ENCODE data around the gene ALOX12B.
A peak's percentile ranks its signal among the peaks of the same experiment; 100 is the strongest.
"Not testable (repeated sequence)": the region's sequence is repeated elsewhere in the genome, so short reads cannot be mapped to it uniquely, and the experiment has no call there.

ALOX12B gene

GRCh38 chr17:8063761-8064534 is 23.6 kb downstream of the ALOX12B start:
- no peak for DNase-seq (ENCODE audit: low read depth in 1 of 2, low spot score in 1 of 2)
- no peak for TF ChIP-seq JUND (IDR thresholded peaks at IDR 0.05; ENCODE audit: low read depth)
- in situ Hi-C loops (cut with HindIII; ENCODE audit: low pct_unique_long_range_greater_than_20kb, low sequenced_read_pairs) = no loop called here

- in situ Hi-C loops (cut with HindIII; ENCODE audit: low pct_unique_long_range_greater_than_20kb, low sequenced_read_pairs) = no loop called here
- no peak for DNase-seq (ENCODE audit: low read depth in 1 of 2, low spot score in 1 of 2)
- TF ChIP-seq JUND (IDR thresholded peaks at IDR 0.05; ENCODE audit: low read depth) = no peak
These were observed 24.6 kb downstream of the ALOX12B start for GRCh38 chr17:8062807-8063483.

GRCh38 chr17:8062435-8062806 is 25.1 kb downstream of the ALOX12B start:
- no peak for DNase-seq (ENCODE audit: low read depth in 1 of 2, low spot score in 1 of 2)
- in situ Hi-C loops (cut with HindIII; ENCODE audit: low pct_unique_long_range_greater_than_20kb, low sequenced_read_pairs) = no loop called here

GRCh38 chr17:8061851-8062250 is 25.7 kb downstream of the ALOX12B start:
- in situ Hi-C loops (cut with HindIII; ENCODE audit: low pct_unique_long_range_greater_than_20kb, low sequenced_read_pairs) = not testable (repeated sequence)

More at GRCh38 chr17:8062435-8062806, 25.1 kb downstream of the ALOX12B start:
- no peak for TF ChIP-seq JUND (IDR thresholded peaks at IDR 0.05; ENCODE audit: low read depth)

GRCh38 chr17:8060274-8060673 is 27.2 kb downstream of the ALOX12B start:
- DNase-seq (ENCODE audit: low read depth in 1 of 2, low spot score in 1 of 2) = peak; percentile 44 to 79
- in situ Hi-C loops (cut with HindIII; ENCODE audit: low pct_unique_long_range_greater_than_20kb, low sequenced_read_pairs) = no loop called here

More at GRCh38 chr17:8061851-8062250, 25.7 kb downstream of the ALOX12B start:
- not testable (repeated sequence) for DNase-seq (ENCODE audit: low read depth in 1 of 2, low spot score in 1 of 2)

GRCh38 chr17:8059131-8059530 is 28.4 kb downstream of the ALOX12B start:
- in situ Hi-C loops (cut with HindIII; ENCODE audit: low pct_unique_long_range_greater_than_20kb, low sequenced_read_pairs) = no loop called here
- no peak for DNase-seq (ENCODE audit: low read depth in 1 of 2, low spot score in 1 of 2)
- no peak for TF ChIP-seq JUND (IDR thresholded peaks at IDR 0.05; ENCODE audit: low read depth)

More at GRCh38 chr17:8060274-8060673, 27.2 kb downstream of the ALOX12B start:
- TF ChIP-seq JUND (IDR thresholded peaks at IDR 0.05; ENCODE audit: low read depth) = no peak

- in situ Hi-C loops (cut with HindIII; ENCODE audit: low pct_unique_long_range_greater_than_20kb, low sequenced_read_pairs) = no loop called here
These were observed 29.8 kb downstream of the ALOX12B start for GRCh38 chr17:8057691-8058114.

GRCh38 chr17:8056976-8057625 is 30.4 kb downstream of the ALOX12B start:
- peak in 1 of 2 experiments; percentile 51 for DNase-seq (ENCODE audit: low read depth in 1 of 2, low spot score in 1 of 2)
- in situ Hi-C loops (cut with HindIII; ENCODE audit: low pct_unique_long_range_greater_than_20kb, low sequenced_read_pairs) = no loop called here
- no peak for TF ChIP-seq JUND (IDR thresholded peaks at IDR 0.05; ENCODE audit: low read depth)

More at GRCh38 chr17:8057691-8058114, 29.8 kb downstream of the ALOX12B start:
- peak; percentile 52 to 70 for DNase-seq (ENCODE audit: low read depth in 1 of 2, low spot score in 1 of 2)
- no peak for TF ChIP-seq JUND (IDR thresholded peaks at IDR 0.05; ENCODE audit: low read depth)

- TF ChIP-seq JUND (IDR thresholded peaks at IDR 0.05; ENCODE audit: low read depth) = no peak
- DNase-seq (ENCODE audit: low read depth in 1 of 2, low spot score in 1 of 2) = peak in 1 of 2 experiments; percentile 44
- in situ Hi-C loops (cut with HindIII; ENCODE audit: low pct_unique_long_range_greater_than_20kb, low sequenced_read_pairs) = no loop called here
These were observed 31.1 kb downstream of the ALOX12B start for GRCh38 chr17:8056232-8056975.

- no peak for DNase-seq (ENCODE audit: low read depth in 1 of 2, low spot score in 1 of 2)
- no peak for TF ChIP-seq JUND (IDR thresholded peaks at IDR 0.05; ENCODE audit: low read depth)
- in situ Hi-C loops (cut with HindIII; ENCODE audit: low pct_unique_long_range_greater_than_20kb, low sequenced_read_pairs) = no loop called here
These were observed 31.7 kb downstream of the ALOX12B start for GRCh38 chr17:8055851-8056231.

- in situ Hi-C loops (cut with HindIII; ENCODE audit: low pct_unique_long_range_greater_than_20kb, low sequenced_read_pairs) = no loop called here
- TF ChIP-seq JUND (IDR thresholded peaks at IDR 0.05; ENCODE audit: low read depth) = no peak
- DNase-seq (ENCODE audit: low read depth in 1 of 2, low spot score in 1 of 2) = no peak
These were observed 33.9 kb downstream of the ALOX12B start for GRCh38 chr17:8053600-8053999.
